B cell (primary cell): ENCODE data around the gene RPS23.
A peak's percentile ranks its signal among the peaks of the same experiment; 100 is the strongest.

Experiments
- EZH2 ChIP-seq: IDR thresholded peaks from 2 replicates; pipeline ENCODE4 v1.6.1; 2012; ENCODE audit warnings: borderline replicate concordance, low read depth, mild to moderate bottlenecking, moderate library complexity, low read length; ENCODE audit not compliant: insufficient read depth, poor library complexity, severe bottlenecking
- TF ChIP-seq, protein P1 (sequence below): fragments of 200-600 bp; IDR thresholded peaks from one replicate; pipeline ENCODE4 v1.8.0; 2022; ENCODE audit warnings: antibody characterized with exemption, mild to moderate bottlenecking

DNA sequence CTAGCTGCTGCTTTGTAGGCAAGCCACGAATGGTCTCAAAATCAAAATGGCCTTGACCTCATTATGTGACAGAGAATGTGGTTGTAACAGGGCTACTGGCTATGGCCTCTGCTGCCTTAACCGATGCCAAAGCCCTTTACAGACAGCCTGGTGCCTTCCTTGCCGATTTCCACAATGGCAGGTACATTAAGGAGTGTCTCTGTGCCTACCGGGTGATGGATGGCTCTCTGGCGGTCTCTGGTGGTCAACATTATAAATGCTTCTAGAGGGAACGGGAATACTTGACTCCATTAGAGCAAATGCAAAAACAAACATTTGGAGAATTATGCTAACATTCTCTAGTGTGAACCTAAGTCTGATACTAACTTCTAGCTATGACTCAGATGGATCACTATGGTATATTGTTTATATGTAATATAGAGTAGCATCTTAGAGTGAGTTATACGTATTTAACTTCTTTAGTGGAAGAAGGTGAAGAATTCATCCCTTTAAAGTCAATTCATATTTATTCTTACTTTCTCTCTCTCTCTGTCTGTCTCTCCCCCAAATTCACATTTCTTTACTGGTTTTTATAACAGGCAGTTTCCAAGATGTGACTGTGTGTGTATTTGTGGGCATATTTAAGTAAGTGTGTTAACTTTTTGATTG, 52.5 kb downstream of the RPS23 start:
- TF ChIP-seq, protein P1, sequence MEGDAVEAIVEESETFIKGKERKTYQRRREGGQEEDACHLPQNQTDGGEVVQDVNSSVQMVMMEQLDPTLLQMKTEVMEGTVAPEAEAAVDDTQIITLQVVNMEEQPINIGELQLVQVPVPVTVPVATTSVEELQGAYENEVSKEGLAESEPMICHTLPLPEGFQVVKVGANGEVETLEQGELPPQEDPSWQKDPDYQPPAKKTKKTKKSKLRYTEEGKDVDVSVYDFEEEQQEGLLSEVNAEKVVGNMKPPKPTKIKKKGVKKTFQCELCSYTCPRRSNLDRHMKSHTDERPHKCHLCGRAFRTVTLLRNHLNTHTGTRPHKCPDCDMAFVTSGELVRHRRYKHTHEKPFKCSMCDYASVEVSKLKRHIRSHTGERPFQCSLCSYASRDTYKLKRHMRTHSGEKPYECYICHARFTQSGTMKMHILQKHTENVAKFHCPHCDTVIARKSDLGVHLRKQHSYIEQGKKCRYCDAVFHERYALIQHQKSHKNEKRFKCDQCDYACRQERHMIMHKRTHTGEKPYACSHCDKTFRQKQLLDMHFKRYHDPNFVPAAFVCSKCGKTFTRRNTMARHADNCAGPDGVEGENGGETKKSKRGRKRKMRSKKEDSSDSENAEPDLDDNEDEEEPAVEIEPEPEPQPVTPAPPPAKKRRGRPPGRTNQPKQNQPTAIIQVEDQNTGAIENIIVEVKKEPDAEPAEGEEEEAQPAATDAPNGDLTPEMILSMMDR, result peak; percentile 96
- TF ChIP-seq EZH2, result no peak
